ENCODE results near the gene PRAMEF2.

GRCh38 chr1:12810691-12811408 lies 46.0 kb upstream of the PRAMEF2 start:
- TF ChIP-seq CTCF (IDR thresholded peaks at IDR 0.05) = no peak
- no peak for TF ChIP-seq EP300 (IDR thresholded peaks at IDR 0.05)
